GM23248 (cell line): ENCODE results near the gene PHC2. TPM values are rescaled to one million over a fixed set of nuclear protein-coding genes. Genes with fewer than 3 reads are reported as not detected.
A peak's percentile ranks its signal among the peaks of the same experiment; 100 is the strongest.

Experiments used
- DNase-seq: peaks from one replicate; pipeline ENCODE4 v3.0.0-alpha.2; 2015
- H2AFZ ChIP-seq: fragments of 200-600 bp; sonication (generic); 2 replicates; pipeline ENCODE4 v1.6.1; 2016; ENCODE audit warnings: antibody characterized with exemption
- H3F3A ChIP-seq: fragments of 200-600 bp; sonication (generic); 2 replicates; pipeline ENCODE4 v1.6.1; 2016; ENCODE audit warnings: mild to moderate bottlenecking, antibody characterized with exemption, mixed run types; ENCODE audit not compliant: insufficient read depth
- H3K27ac ChIP-seq: fragments of 200-600 bp; sonication (generic); 2 replicates; pipeline ENCODE4 v1.5.1; 2016; ENCODE audit warnings: mild to moderate bottlenecking
- H3K27me3 ChIP-seq: fragments of 200-600 bp; sonication (generic); replicated peaks from 2 replicates; pipeline ENCODE4 v1.6.1; 2016; ENCODE audit warnings: mild to moderate bottlenecking; ENCODE audit not compliant: insufficient read depth
- H3K36me3 ChIP-seq: fragments of 200-600 bp; sonication (generic); 2 replicates; pipeline ENCODE4 v1.6.1; 2016; ENCODE audit warnings: low read depth, mild to moderate bottlenecking
- H3K4me1 ChIP-seq: fragments of 200-600 bp; sonication (generic); 2 replicates; pipeline ENCODE4 v1.6.1; 2016; ENCODE audit warnings: mild to moderate bottlenecking; ENCODE audit not compliant: insufficient read depth
- H3K4me2 ChIP-seq: fragments of 200-600 bp; sonication (generic); one replicate; pipeline ENCODE4 v1.6.1; 2016; ENCODE audit warnings: mild to moderate bottlenecking; ENCODE audit not compliant: unreplicated experiment
- H3K4me3 ChIP-seq: fragments of 200-600 bp; sonication (generic); 2 replicates; pipeline ENCODE4 v1.5.1; 2016; ENCODE audit warnings: mild to moderate bottlenecking
- H3K79me2 ChIP-seq: fragments of 200-600 bp; sonication (generic); 2 replicates; pipeline ENCODE4 v1.6.1; 2016; ENCODE audit warnings: mild to moderate bottlenecking; ENCODE audit not compliant: insufficient read depth
- H3K9ac ChIP-seq: fragments of 200-600 bp; sonication (generic); 2 replicates; pipeline ENCODE4 v1.6.1; 2016; ENCODE audit warnings: mild to moderate bottlenecking
- H3K9me2 ChIP-seq: fragments of 200-600 bp; sonication (generic); 2 replicates; pipeline ENCODE4 v1.6.1; 2016; ENCODE audit warnings: mixed run types, mild to moderate bottlenecking, moderate library complexity; ENCODE audit not compliant: insufficient read depth
- H3K9me3 ChIP-seq: fragments of 200-600 bp; sonication (generic); one replicate; pipeline ENCODE4 v1.6.1; 2017; ENCODE audit warnings: low read depth
- H4K20me1 ChIP-seq: fragments of 200-600 bp; sonication (generic); 2 replicates; pipeline ENCODE4 v1.6.0; 2016; ENCODE audit not compliant: insufficient read depth
- EZH2 ChIP-seq: fragments of 200-600 bp; sonication (generic); IDR thresholded peaks from 2 replicates; pipeline ENCODE4 v1.6.1; 2018; ENCODE audit warnings: antibody characterized with exemption, mild to moderate bottlenecking; ENCODE audit not compliant: insufficient read depth, poor library complexity, severe bottlenecking
- EZH2phosphoT487 ChIP-seq: fragments of 200-600 bp; sonication (generic); IDR thresholded peaks from 2 replicates; pipeline ENCODE4 v1.6.1; 2018; ENCODE audit warnings: antibody characterized with exemption, moderate library complexity, mild to moderate bottlenecking, low read depth; ENCODE audit not compliant: insufficient read depth
- WGBS, 2 experiments: methylation state at CpG; one replicate each; pipeline ENCODE4 v1.1.6; 2015 to 2017; ENCODE audit warnings: low lambda C conversion rate in 2 of 2, low coverage in 1 of 2; ENCODE audit errors: missing lambda C conversion rate in 2 of 2; 5-methylcytosine and 5-hydroxymethylcytosine counted together
- in situ Hi-C: fragments of 300-500 bp; cut with MboI; formaldehyde crosslinking; loops from 2 replicates; pipeline ENCODE4 v1.15.0; 2020
- polyA plus RNA-seq: library from polyadenylated mRNA; unstranded; fragments of >200 nt; fragmentation: Nextera tagmentation; extraction: Ambion mirVana; gene quantifications from 2 replicates; pipeline ENCODE4 v1.2.1, GENCODE V29; 2016
- total RNA-seq: library from RNA; depleted of rRNA; stranded (reverse); fragments of >200 nt; shearing (Covaris generic); gene quantifications from 2 replicates; pipeline ENCODE4 v1.2.3, GENCODE V29; 2014

PHC2 gene
- total and polyA plus RNA-seq, 2 experiments from 2014 or later = 15.1 to 74.7 TPM

GRCh38 chr1:33435096-33435820 is 4.4 kb upstream of the PHC2 start:
- Histone ChIP-seq H3F3A (peaks cover 34% of the 10 kb centered on the region), H3K4me3 (no peak overlapping the region), H3K4me2 (peak overlapping the region; percentile 43), H3K27me3 (no peaks in the 10 kb centered on the region), H2AFZ (no peak overlapping the region), H3K9ac (no peak overlapping the region), H3K9me2 (no peaks in the 10 kb centered on the region), H3K4me1 (peaks cover 41% of the 10 kb centered on the region), H3K27ac (peak overlapping the region; percentile 44), H3K9me3 (no peaks in the 10 kb centered on the region), H3K36me3 (no peaks in the 10 kb centered on the region), H3K79me2 (no peaks in the 10 kb centered on the region), H4K20me1 (no peaks in the 10 kb centered on the region)
- DNase-seq = peak; percentile 89
- TF ChIP-seq EZH2 = no peak
- no peak for TF ChIP-seq EZH2phosphoT487
- in situ Hi-C loops = no loop called here
- WGBS, 2 experiments = 52 to 55% methylated on average over 4 of the region's 4 CpGs

GRCh38 chr1:33434363-33434750 is 3.5 kb upstream of the PHC2 start:
- Histone ChIP-seq H3K27me3 (no peaks in the 10 kb centered on the region), H3K27ac (peak overlapping the region; percentile 65), H3K4me2 (peak overlapping the region; percentile 43), H3K36me3 (no peaks in the 10 kb centered on the region), H3K79me2 (peaks cover 8% of the 10 kb centered on the region), H3F3A (peaks cover 34% of the 10 kb centered on the region), H4K20me1 (no peaks in the 10 kb centered on the region), H3K4me3 (no peak overlapping the region), H3K4me1 (peaks cover 47% of the 10 kb centered on the region), H3K9me3 (no peaks in the 10 kb centered on the region), H3K9ac (no peak overlapping the region), H2AFZ (no peak overlapping the region), H3K9me2 (no peaks in the 10 kb centered on the region)
- TF ChIP-seq EZH2 (no peak), EZH2phosphoT487 (no peak)
- in situ Hi-C loops = no loop called here
- DNase-seq = no peak
- 92 to 100% methylated on average over 1 of the region's 1 CpG for WGBS, 2 experiments

- Histone ChIP-seq H3K9me2 (no peaks in the 10 kb centered on the region), H3K36me3 (no peaks in the 10 kb centered on the region), H3K4me2 (peak overlapping the region; percentile 64), H3K27me3 (no peaks in the 10 kb centered on the region), H3K4me3 (no peak overlapping the region), H3K79me2 (peaks cover 14% of the 10 kb centered on the region), H3F3A (peaks cover 34% of the 10 kb centered on the region), H3K9me3 (no peaks in the 10 kb centered on the region), H3K9ac (no peak overlapping the region), H4K20me1 (no peaks in the 10 kb centered on the region), H3K27ac (peak overlapping the region; percentile 65), H3K4me1 (peaks cover 47% of the 10 kb centered on the region), H2AFZ (no peak overlapping the region)
- no peak for TF ChIP-seq EZH2
- TF ChIP-seq EZH2phosphoT487 = peak; percentile 97
- DNase-seq = peak; percentile 98
- 0 to 2% methylated on average over 3 of the region's 3 CpGs for WGBS, 2 experiments
- in situ Hi-C loops = no loop called here
These were observed 2.8 kb upstream of the PHC2 start for GRCh38 chr1:33433509-33434362.

- Histone ChIP-seq H3K27me3 (no peaks in the 10 kb centered on the region), H3K79me2 (peaks cover 51% of the 10 kb centered on the region), H3K4me3 (peak overlapping the region; percentile 84), H4K20me1 (no peaks in the 10 kb centered on the region), H3K36me3 (no peaks in the 10 kb centered on the region), H3K9ac (peak overlapping the region; percentile 81), H3K4me1 (peaks cover 42% of the 10 kb centered on the region), H3K9me2 (no peaks in the 10 kb centered on the region), H3F3A (peaks cover 34% of the 10 kb centered on the region), H3K9me3 (no peaks in the 10 kb centered on the region), H3K4me2 (peak overlapping the region; percentile 77), H3K27ac (no peak overlapping the region), H2AFZ (peak overlapping the region; percentile 76)
- WGBS, 2 experiments = 17 to 20% methylated on average over 46 to 51 of the region's 54 CpGs
- in situ Hi-C loops = no loop called here
- no peak for TF ChIP-seq EZH2
- peak; percentile 62 for DNase-seq
These were observed 821 bp downstream of the PHC2 start for GRCh38 chr1:33429856-33430691.
